ENCODE measurements around the gene UGT2B7.

Gene UGT2B7

GRCh38 chr4:69089388-69089787, 6.9 kb upstream of the UGT2B7 start:
- no peak for TF ChIP-seq CTCF (IDR thresholded peaks at IDR 0.05; ENCODE audit: borderline replicate concordance, insufficient read depth, low read depth, low read length)
- no peak overlapping the region for H3K4me3 ChIP-seq (ENCODE audit: low read depth, low read length)

GRCh38 chr4:69092190-69092589, 4.1 kb upstream of the UGT2B7 start:
- no peak overlapping the region for H3K4me3 ChIP-seq (ENCODE audit: low read depth, low read length)
- no peak for TF ChIP-seq CTCF (IDR thresholded peaks at IDR 0.05; ENCODE audit: borderline replicate concordance, insufficient read depth, low read depth, low read length)

- TF ChIP-seq CTCF (IDR thresholded peaks at IDR 0.05; ENCODE audit: borderline replicate concordance, insufficient read depth, low read depth, low read length): no peak
- H3K4me3 ChIP-seq (ENCODE audit: low read depth, low read length): no peak overlapping the region
These were observed 3.2 kb upstream of the UGT2B7 start for GRCh38 chr4:69092980-69093568.

DNA sequence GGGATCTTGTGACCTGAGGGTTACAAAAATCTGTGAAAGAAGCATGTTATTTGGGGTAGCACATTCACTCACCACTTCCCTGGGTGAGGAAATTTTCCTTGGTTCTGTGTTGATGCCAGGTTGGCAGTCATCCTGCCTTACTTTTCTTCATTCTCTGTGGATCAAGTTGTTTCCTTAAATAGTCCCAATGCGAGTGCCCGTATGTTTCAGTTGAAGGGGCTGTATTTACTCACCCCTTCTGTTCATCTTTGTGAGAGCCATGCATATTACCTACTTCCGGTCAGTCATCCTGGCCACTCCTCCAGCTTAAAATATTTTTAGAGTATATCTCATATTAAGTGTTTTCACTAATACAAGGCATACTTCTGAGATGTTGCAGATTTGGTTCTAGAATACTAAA, 2.6 kb upstream of the UGT2B7 start:
- H3K4me3 ChIP-seq (ENCODE audit: low read depth, low read length): no peak overlapping the region
- TF ChIP-seq CTCF (IDR thresholded peaks at IDR 0.05; ENCODE audit: borderline replicate concordance, insufficient read depth, low read depth, low read length): no peak

DNA sequence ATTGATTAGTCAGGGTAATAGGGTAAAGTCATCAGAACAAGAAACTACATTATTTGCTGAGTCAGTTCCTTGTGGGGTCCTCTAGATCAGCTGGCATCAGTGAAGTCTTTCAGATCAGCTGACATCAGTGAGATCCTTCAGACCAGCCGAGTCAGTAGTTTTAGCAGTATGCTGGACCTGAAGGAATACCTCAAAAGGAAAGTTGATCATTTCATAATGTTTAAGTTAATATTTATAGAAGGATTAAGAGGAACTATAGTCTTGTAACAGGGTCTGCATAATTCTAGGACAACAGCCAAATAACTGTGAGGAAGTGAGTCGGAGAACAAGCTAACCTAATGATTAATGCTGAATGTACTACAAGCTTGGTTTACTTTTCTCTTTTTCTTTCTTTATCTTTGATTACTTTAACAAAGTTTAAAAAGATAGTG, 958 bp upstream of the UGT2B7 start:
- TF ChIP-seq CTCF (IDR thresholded peaks at IDR 0.05; ENCODE audit: borderline replicate concordance, insufficient read depth, low read depth, low read length): no peak
- no peak overlapping the region for H3K4me3 ChIP-seq (ENCODE audit: low read depth, low read length)

DNA sequence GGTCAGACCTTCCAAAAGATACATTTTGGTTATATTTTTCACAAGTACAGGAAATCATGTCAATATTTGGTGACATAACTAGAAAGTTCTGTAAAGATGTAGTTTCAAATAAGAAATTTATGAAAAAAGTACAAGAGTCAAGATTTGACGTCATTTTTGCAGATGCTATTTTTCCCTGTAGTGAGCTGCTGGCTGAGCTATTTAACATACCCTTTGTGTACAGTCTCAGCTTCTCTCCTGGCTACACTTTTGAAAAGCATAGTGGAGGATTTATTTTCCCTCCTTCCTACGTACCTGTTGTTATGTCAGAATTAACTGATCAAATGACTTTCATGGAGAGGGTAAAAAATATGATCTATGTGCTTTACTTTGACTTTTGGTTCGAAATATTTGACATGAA, 536 bp downstream of the UGT2B7 start:
- TF ChIP-seq CTCF (IDR thresholded peaks at IDR 0.05; ENCODE audit: borderline replicate concordance, insufficient read depth, low read depth, low read length): no peak
- no peak overlapping the region for H3K4me3 ChIP-seq (ENCODE audit: low read depth, low read length)

DNA sequence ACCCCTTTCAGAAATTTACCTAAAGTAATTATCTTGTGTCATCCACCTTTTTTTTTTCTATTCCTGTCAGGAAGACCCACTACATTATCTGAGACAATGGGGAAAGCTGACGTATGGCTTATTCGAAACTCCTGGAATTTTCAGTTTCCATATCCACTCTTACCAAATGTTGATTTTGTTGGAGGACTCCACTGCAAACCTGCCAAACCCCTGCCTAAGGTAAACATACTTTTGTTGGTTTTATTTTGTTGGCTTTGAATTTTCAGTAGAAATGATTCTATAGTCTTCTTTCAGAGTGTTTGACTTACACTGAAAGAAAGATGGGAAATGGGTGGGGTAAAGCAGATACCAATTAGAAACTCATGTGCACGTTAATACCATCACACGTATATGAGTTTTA, 2.2 kb downstream of the UGT2B7 start:
- no peak for TF ChIP-seq CTCF (IDR thresholded peaks at IDR 0.05; ENCODE audit: borderline replicate concordance, insufficient read depth, low read depth, low read length)

More for the DNA sequence above, 2.2 kb downstream of the UGT2B7 start:
- H3K4me3 ChIP-seq (ENCODE audit: low read depth, low read length): no peak overlapping the region
